ENCODE data around the gene SEMA4D. TPM values are rescaled to one million over a fixed set of nuclear protein-coding genes. Genes with fewer than 3 reads are reported as not detected.

The SEMA4D gene
- total and polyA plus RNA-seq, 2 experiments from 2014 or later, result 9.4 to 10.4 TPM

DNA sequence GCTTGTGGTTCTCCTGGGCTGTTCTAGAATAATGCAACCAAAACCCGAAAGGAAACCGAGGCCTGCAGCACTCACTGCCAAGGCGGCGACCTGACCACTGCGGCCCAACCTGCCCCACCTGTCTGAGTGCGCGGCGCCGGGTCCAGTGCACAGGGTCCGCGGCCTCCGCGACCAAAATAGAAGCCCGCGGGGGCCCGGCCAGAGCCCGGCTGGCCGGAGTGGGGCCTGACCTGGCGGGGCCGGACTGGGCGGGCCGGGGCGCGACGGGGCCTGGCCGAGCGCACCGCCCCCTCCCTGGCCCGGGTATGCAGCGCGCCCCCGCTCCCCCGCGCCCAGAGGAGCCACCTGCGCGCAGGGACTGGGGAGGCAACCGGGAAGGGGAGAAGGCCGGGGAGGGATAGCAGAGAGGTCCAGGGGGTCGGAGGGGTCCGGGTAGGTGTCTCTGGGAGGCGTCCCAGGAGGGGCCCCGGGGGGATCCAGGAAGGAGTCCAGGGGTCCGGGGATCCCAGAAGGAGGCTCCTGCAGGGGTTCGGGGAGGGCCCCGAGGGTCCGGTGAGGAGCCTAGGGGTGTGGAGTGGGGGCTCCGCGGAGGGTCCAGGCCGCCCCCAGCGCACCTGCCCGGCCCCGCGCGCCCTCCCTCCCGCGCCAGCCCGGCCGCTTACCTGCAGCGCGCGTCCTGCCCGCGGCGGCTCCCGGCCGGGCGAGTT lies 503 bp downstream of the SEMA4D start:
- H3K27ac ChIP-seq, result peak overlapping the region; percentile 58
- H3K36me3 ChIP-seq (replicated peaks; ENCODE audit: insufficient read depth, low read depth), result no peaks in the 10 kb centered on the region
- peaks cover 3% of the 10 kb centered on the region for H4K20me1 ChIP-seq (ENCODE audit: insufficient read depth, poor library complexity, severe bottlenecking)
- TF ChIP-seq, protein P1, sequence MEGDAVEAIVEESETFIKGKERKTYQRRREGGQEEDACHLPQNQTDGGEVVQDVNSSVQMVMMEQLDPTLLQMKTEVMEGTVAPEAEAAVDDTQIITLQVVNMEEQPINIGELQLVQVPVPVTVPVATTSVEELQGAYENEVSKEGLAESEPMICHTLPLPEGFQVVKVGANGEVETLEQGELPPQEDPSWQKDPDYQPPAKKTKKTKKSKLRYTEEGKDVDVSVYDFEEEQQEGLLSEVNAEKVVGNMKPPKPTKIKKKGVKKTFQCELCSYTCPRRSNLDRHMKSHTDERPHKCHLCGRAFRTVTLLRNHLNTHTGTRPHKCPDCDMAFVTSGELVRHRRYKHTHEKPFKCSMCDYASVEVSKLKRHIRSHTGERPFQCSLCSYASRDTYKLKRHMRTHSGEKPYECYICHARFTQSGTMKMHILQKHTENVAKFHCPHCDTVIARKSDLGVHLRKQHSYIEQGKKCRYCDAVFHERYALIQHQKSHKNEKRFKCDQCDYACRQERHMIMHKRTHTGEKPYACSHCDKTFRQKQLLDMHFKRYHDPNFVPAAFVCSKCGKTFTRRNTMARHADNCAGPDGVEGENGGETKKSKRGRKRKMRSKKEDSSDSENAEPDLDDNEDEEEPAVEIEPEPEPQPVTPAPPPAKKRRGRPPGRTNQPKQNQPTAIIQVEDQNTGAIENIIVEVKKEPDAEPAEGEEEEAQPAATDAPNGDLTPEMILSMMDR (IDR thresholded peaks at IDR 0.05; ENCODE audit: poor library complexity), result no peak
- TF ChIP-seq EZH2phosphoT487 (IDR thresholded peaks at IDR 0.05; ENCODE audit: low read depth, severe bottlenecking, unreplicated experiment) (no peak), EZH2 (IDR thresholded peaks at IDR 0.05; ENCODE audit: borderline replicate concordance) (no peak)
- H3K9me3 ChIP-seq (ENCODE audit: low read depth), result no peaks in the 10 kb centered on the region
- H3K4me3 ChIP-seq, result peak overlapping the region; percentile 85
- H3K9me2 ChIP-seq (replicated peaks; ENCODE audit: insufficient read depth), result no peaks in the 10 kb centered on the region
- DNase-seq (ENCODE audit: low spot score), result peak; percentile 30
- 6% methylated on average over 20 of the region's 67 CpGs for WGBS (ENCODE audit: low lambda C conversion rate, missing lambda C conversion rate)
- peaks cover 46% of the 10 kb centered on the region for H3K79me2 ChIP-seq
- H3K4me2 ChIP-seq, result peak overlapping the region; percentile 94
- H3K27me3 ChIP-seq, result no peaks in the 10 kb centered on the region
- H2AFZ ChIP-seq, result peak overlapping the region; percentile 52
- H3K4me1 ChIP-seq (ENCODE audit: insufficient read depth), result peaks cover 4% of the 10 kb centered on the region

DNA sequence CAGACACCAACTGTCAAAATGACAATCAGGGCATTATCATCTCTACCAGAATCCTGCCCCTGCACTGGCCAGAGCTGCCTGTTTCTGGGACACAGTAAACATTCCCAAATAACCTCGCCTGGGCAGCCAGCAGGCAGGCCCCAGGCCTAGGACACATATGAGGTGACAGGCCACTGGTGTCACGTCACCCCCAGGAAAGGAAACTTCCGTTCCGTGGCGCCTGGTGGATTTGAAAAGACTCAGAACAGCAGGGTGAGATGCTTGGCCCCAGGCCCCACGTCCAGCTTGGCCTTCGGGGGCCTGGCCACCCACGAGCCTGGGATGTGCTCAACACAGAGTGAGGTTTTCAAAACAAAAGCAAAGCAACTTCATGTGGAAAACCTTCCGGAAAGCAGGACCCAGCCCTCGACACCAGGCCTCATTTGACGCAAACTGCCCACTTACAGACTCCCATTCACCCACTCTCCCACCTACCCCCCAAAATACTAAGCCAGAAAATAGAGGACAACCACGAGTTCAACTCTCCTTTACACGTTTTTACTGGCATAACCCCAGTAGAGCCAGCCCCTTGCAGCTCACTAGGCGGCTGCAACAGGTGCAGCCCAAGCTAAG lies 1.2 kb downstream of the SEMA4D start:
- H2AFZ ChIP-seq, result peak overlapping the region; percentile 26
- 58% methylated on average over 14 of the region's 14 CpGs for WGBS (ENCODE audit: low lambda C conversion rate, missing lambda C conversion rate)
- TF ChIP-seq, protein P1 (IDR thresholded peaks at IDR 0.05; ENCODE audit: poor library complexity), result no peak
- no peak for TF ChIP-seq EZH2phosphoT487 (IDR thresholded peaks at IDR 0.05; ENCODE audit: low read depth, severe bottlenecking, unreplicated experiment)
- TF ChIP-seq EZH2 (IDR thresholded peaks at IDR 0.05; ENCODE audit: borderline replicate concordance), result no peak
- H3K27ac ChIP-seq, result peak overlapping the region; percentile 58
- DNase-seq (ENCODE audit: low spot score), result no peak
- H3K36me3 ChIP-seq (replicated peaks; ENCODE audit: insufficient read depth, low read depth), result no peaks in the 10 kb centered on the region
- H3K4me3 ChIP-seq, result peak overlapping the region; percentile 85
- no peaks in the 10 kb centered on the region for H3K9me2 ChIP-seq (replicated peaks; ENCODE audit: insufficient read depth)
- H3K79me2 ChIP-seq, result peaks cover 51% of the 10 kb centered on the region
- peak overlapping the region; percentile 94 for H3K4me2 ChIP-seq
- H4K20me1 ChIP-seq (ENCODE audit: insufficient read depth, poor library complexity, severe bottlenecking), result peaks cover 3% of the 10 kb centered on the region
- peaks cover 4% of the 10 kb centered on the region for H3K4me1 ChIP-seq (ENCODE audit: insufficient read depth)
- no peaks in the 10 kb centered on the region for H3K27me3 ChIP-seq
- no peaks in the 10 kb centered on the region for H3K9me3 ChIP-seq (ENCODE audit: low read depth)

DNA sequence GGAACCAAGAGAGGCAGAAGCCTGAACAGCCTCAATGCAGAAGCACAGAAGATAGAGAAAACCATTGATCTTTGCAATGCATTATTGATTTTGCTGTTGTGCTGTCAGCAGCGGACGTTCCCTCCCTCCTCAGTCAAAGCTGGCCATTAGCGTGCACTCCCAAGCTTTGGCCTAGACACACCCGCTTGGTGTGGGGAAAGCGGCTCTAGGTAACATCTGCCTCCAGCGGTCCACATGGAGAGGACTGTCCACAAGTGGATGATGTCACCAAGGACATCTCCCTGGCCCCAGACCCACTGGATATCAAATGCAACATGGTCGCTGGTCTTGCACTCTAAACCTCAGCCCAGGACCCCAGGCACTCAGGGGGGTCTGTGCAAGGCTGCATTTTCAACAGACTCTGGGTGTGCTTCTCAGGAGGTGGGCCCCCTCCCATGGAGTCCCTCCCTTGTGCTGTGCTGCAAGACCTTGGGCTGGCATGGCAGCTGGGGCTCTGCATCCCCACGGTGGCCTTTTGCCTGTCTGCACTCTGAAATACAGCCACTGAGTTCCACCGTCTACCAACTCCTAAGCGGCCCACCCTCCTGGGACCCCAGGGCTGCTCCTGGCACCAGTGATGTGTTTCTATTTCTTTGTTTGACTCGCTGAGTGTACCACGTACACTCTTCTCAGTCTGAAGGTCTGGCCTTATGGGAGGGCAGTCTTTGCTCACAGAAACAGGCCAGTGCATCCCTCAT lies 1.9 kb downstream of the SEMA4D start:
- Histone ChIP-seq H3K4me1 (ENCODE audit: insufficient read depth) (peaks cover 4% of the 10 kb centered on the region), H3K27ac (no peak overlapping the region), H3K36me3 (replicated peaks; ENCODE audit: insufficient read depth, low read depth) (no peaks in the 10 kb centered on the region), H2AFZ (no peak overlapping the region), H3K27me3 (no peaks in the 10 kb centered on the region), H3K9me2 (replicated peaks; ENCODE audit: insufficient read depth) (no peaks in the 10 kb centered on the region), H3K4me3 (no peak overlapping the region), H4K20me1 (ENCODE audit: insufficient read depth, poor library complexity, severe bottlenecking) (peaks cover 3% of the 10 kb centered on the region), H3K4me2 (peak overlapping the region; percentile 94), H3K79me2 (peaks cover 53% of the 10 kb centered on the region), H3K9me3 (ENCODE audit: low read depth) (no peaks in the 10 kb centered on the region)
- 88% methylated on average over 12 of the region's 12 CpGs for WGBS (ENCODE audit: low lambda C conversion rate, missing lambda C conversion rate)
- TF ChIP-seq EZH2phosphoT487 (IDR thresholded peaks at IDR 0.05; ENCODE audit: low read depth, severe bottlenecking, unreplicated experiment) (no peak), EZH2 (IDR thresholded peaks at IDR 0.05; ENCODE audit: borderline replicate concordance) (no peak)
- TF ChIP-seq, protein P1 (IDR thresholded peaks at IDR 0.05; ENCODE audit: poor library complexity), result no peak
- no peak for DNase-seq (ENCODE audit: low spot score)
